Activated CD4-positive, alpha-beta T cell treated with anti-CD3 and anti-CD28 coated beads, Interleukin-2, amount 50 U/mL, for 16 hours (primary cell): ENCODE results near the gene BCAN.

Experiments used
- DNase-seq: peaks from one replicate; pipeline ENCODE4 v3.0.0-alpha.2; 2020

Gene BCAN

GRCh38 chr1:156644640-156645039, 2.7 kb downstream of the BCAN start:
- no peak for DNase-seq

GRCh38 chr1:156645056-156645455, 3.1 kb downstream of the BCAN start:
- no peak for DNase-seq

GRCh38 chr1:156645666-156646065, 3.7 kb downstream of the BCAN start:
- no peak for DNase-seq

GRCh38 chr1:156646738-156647211, 4.9 kb downstream of the BCAN start:
- no peak for DNase-seq

GRCh38 chr1:156647351-156647750, 5.4 kb downstream of the BCAN start:
- DNase-seq, result no peak

- DNase-seq, result no peak
Measured at GRCh38 chr1:156648496-156648895, 6.6 kb downstream of the BCAN start.

GRCh38 chr1:156648951-156649350, 7.0 kb downstream of the BCAN start:
- no peak for DNase-seq

GRCh38 chr1:156652131-156652991, 10.4 kb downstream of the BCAN start:
- no peak for DNase-seq

GRCh38 chr1:156652992-156653355, 11.1 kb downstream of the BCAN start:
- DNase-seq, result no peak

GRCh38 chr1:156654700-156655099, 12.8 kb downstream of the BCAN start:
- no peak for DNase-seq

- no peak for DNase-seq
Measured at GRCh38 chr1:156655151-156655903, 13.4 kb downstream of the BCAN start.

GRCh38 chr1:156655904-156656516, 14.1 kb downstream of the BCAN start:
- no peak for DNase-seq

- DNase-seq, result peak; percentile 72
Measured at GRCh38 chr1:156656806-156657740, 15.2 kb downstream of the BCAN start.

- no peak for DNase-seq
Measured at GRCh38 chr1:156657741-156658319, 15.9 kb downstream of the BCAN start.

- no peak for DNase-seq
Measured at GRCh38 chr1:156658496-156658895, 16.6 kb downstream of the BCAN start.

- DNase-seq, result no peak
Measured at GRCh38 chr1:156658945-156659574, 17.1 kb downstream of the BCAN start.

GRCh38 chr1:156659661-156659987, 17.7 kb downstream of the BCAN start:
- DNase-seq, result no peak

- peak; percentile 96 for DNase-seq
Measured at GRCh38 chr1:156659988-156660751, 18.3 kb downstream of the BCAN start.

GRCh38 chr1:156660752-156661112, 18.8 kb downstream of the BCAN start:
- DNase-seq, result no peak

- DNase-seq, result no peak
Measured at GRCh38 chr1:156662005-156662799, 20.3 kb downstream of the BCAN start.

GRCh38 chr1:156662800-156663055, 20.8 kb downstream of the BCAN start:
- DNase-seq, result no peak
